ENCODE measurements around the gene JARID2.

DNA sequence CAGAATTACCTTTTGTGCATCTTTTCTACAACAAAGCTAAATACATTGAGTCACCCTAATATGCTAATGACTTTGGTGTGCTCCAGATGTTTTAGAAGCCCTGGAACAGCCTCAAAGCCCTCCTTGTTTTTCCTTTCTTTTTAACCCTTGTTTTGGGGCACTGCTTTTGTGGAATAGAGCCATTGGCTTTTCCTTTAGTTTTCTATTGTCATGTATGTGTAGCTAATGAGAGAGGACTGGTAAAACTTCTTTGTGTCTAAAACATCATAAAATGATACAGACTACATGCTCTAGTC is 158.8 kb downstream of the JARID2 start:
- TF ChIP-seq GATA2 (IDR thresholded peaks at IDR 0.05; ENCODE audit: low read depth, low read length): no peak
- no peak for TF ChIP-seq GATA3 (IDR thresholded peaks at IDR 0.05; ENCODE audit: low read depth, low read length)

Measured in SH-SY5Y (cell line).